GM21529 (cell line): ENCODE results near the gene CUTA.
A peak's percentile ranks its signal among the peaks of the same experiment; 100 is the strongest.

ENCODE experiments used
- ATAC-seq: cut with Tn5 transposase; IDR thresholded peaks from one replicate; pipeline ENCODE4 v1.9.1; 2021; ENCODE audit not compliant: unreplicated experiment

Gene CUTA

DNA sequence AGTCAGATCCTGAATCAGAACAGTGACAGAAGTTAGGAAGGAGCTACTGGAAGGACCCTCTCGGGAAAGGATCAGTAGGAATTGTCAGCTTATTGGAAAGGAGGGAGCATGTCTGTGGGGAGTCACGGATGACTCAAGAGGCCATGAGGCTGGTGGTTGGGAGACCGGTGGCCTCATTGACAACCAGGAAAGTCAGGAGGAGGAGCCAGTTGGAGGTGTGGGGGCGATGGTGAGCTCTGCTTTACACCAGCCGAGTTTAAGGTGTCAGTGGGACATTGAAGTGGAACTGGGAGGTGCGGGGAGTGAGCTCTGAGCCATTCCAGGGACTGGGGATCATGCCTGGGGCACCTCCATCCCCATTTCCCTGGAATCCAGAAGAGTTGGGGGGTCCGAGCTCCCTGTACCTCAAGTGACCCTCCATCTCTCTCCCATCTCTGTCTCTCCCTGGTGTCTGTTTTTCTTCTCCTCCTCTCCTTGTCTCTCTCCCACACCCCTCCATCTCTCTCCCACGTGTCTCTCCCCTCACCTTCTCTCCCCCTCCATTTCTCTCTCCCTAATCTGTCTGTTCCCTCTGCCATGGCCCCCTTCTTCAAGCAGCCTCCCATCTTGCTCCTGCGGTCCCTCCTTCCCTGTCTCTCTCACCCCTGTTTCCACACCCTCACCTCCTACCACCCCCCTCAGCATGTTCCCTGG, 22.2 kb upstream of the CUTA start:
- ATAC-seq = no peak

DNA sequence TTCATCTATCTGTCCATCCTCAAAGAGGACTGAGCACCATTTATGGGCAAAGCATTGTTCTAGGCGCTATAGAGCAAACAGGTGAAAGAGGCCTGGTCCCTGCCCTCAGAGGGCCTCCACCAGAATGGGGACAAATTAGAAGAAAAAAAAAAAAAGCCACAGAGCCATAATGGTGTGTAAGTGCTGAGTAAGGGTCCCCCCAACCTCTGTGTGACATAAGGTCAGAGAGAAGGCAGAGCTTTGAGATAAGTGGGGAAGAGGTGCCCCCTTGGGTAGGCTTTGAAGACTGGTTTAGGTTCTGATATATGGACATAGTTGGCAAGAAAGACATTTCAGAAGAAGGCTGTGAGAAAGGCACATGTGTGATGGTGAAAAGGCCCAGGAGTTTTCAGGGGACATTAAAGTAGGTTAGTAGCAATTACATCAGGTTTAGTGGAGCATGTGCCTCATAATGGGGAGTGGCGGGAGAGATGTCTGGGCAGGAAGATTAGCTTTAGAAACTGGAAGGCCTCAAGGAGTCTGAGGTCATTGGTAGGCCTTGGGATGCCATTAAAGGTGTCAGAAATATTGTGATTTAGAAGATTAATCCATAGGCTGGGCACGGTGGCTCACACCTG, 21.2 kb upstream of the CUTA start:
- no peak for ATAC-seq

DNA sequence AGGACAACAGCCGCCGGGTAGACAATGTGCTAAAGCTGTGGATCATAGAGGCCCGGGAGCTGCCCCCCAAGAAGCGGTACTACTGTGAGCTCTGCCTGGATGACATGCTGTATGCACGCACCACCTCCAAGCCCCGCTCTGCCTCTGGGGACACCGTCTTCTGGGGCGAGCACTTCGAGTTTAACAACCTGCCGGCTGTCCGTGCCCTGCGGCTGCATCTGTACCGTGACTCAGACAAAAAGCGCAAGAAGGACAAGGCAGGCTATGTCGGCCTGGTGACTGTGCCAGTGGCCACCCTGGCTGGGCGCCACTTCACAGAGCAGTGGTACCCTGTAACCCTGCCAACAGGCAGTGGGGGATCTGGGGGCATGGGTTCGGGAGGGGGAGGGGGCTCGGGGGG, 19.8 kb upstream of the CUTA start:
- ATAC-seq = no peak

GRCh38 chr6:33434961-33435360, 17.1 kb upstream of the CUTA start:
- no peak for ATAC-seq

DNA sequence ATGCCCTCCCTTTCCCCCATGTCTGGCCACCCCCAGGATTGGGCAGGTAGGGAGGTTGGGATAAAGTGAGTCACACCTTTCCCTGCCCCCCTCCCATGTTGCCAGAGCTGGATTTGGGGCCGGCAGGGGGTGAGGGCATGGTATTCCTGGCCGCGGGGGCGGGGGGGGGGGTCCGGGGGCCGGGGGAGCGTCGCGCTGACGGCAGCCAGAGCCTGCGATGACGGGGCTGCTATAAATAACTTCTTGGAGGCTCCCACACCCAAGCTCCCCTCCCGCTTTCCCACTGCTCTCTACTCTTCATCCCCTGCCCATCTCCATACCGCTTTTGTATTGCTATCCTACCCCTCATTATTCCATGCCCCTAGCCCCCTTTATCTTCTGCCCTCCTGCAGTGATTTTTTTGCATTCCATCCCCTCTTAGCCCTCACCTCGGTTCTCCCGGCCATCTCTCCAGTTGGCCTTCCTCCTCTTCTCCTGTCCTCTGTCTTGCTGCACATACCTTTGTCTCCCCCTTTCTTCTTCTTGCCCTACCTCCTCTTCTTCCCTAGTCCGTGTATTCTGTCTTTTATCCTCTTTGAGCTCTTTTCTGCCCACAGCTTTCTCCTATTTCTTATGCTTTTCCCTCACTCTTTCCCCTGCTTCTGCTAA, 15.8 kb upstream of the CUTA start:
- ATAC-seq = no peak

DNA sequence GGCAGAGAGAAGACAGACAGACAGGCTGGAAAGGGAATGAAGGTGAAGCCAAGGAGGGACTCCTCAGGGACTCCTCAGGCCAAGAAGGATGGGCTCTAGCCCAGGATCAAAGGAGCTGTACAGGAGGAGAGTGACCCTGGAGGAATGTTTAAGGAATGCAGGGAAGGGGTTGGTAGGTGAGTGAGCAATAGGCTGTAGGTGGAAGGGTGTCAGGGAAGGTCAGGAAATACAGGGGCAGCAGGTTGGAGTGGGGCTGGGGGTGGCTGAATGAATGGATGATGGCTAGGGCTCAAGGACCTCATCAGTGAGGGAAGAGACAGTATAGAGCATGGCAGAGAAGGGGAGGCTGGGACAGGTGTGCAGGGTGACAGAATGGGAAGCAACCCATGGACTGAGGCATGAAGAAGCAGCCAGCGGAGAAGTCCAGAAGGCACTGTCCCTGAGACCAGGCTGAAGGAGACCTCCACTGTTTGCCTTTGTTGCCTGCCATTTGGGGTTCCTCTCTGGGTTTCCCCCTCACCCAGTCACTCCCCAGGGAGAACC, 15.2 kb upstream of the CUTA start:
- no peak for ATAC-seq

GRCh38 chr6:33432546-33432945, 14.6 kb upstream of the CUTA start:
- no peak for ATAC-seq

- no peak for ATAC-seq
Measured at GRCh38 chr6:33431880-33432541, 14.1 kb upstream of the CUTA start.

DNA sequence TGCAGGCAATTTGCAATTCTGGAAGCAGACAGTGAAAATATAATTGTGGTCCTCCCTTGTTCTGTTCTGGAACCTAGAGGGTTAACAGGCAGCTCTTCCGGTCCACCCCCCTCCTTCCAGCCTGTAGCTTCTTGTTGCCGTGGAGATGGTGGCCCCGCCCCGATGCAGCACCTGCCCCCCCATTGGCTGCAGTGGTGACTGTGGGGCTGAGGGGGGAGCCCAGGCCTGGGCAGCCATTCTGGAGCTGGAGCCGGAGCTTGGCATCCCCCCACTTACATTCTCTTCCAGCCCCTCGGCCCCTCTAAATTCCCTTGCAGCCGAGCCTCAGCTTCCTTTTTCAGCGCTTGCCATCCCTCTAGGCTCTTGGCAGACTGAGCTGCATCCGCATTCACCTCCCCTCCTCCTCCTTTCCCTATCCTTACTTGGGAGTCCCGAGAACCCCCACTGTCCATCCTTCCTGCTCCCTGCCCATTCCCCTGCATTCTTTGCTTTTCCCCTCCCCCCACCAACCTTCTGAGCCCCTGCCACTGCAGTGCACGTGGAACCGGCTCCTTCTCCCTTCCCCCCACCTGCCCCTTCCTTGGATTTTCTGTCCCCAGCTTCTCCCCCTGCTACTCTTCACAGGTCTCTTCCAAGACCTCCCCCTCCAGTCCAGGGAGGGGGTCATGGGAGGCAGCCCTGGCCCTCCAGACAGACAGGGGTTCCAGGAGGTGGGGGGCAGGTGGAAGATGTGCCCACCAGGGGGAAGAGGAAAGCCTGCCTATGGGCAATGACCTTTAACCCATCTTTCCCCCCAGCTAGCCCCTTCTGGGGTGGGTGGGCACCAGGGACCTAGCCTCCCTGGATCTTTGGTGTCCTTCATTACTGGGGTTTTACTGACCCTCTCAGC, 13.3 kb upstream of the CUTA start:
- no peak for ATAC-seq

DNA sequence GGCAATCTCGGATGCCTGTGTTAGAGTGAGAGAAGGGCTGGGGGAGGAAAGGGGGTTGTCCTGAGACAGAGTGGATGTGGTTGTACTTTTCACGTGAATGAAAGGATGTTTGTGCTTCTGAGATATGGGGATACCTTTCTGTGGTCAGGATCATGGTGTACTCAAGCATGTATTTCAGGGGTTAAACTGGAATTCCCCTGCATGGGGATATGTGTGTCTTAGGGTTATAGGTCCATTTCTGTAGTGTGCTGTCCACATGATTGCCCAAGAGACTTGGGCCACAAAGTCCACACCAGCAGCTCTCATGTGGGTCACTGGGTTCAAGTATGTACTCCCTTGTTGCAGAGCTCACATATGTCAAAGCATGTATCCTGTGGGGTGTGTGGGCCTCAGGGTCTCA, 12.4 kb upstream of the CUTA start:
- ATAC-seq = no peak

- ATAC-seq = no peak
Measured at GRCh38 chr6:33429750-33430052, 11.8 kb upstream of the CUTA start.

- no peak for ATAC-seq
Measured at GRCh38 chr6:33428966-33429749, 11.3 kb upstream of the CUTA start.

DNA sequence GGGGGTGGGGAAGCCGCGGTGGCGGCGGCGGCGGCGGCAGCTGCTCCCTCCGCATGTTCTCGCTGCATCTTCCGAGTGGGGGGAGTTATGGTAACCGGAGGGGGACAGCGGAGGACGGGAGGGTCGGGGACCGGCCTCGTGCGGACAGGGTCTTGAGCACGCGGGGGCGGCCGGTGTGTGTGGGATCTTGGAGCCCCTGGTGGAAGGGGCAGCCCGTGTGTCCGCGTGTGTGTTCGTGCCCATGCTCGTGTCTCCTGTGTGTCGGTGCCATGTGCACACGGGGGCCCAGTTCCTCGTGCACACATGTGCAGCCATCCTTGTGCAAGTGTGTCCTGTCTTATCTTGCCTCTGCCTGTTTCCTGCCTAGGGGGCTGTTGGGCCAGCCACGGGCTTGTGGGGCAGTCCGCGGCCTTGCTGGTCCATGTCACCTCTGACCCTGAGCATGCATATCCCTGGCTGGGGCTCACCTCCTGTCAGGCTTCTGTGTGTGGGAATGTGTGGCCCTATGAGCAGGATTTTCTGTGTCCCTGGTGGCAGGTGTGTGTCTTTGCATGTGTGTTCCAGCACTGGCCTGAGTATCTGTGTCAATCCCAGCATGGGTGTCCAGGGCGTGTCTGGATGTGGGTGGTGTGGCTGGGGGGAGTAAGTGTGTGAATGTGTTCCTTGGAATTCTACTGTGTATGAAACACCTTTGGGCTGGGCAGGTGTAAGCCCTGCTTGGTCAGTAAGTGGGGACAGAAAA, 10.5 kb upstream of the CUTA start:
- no peak for ATAC-seq

GRCh38 chr6:33427585-33428223, 9.8 kb upstream of the CUTA start:
- ATAC-seq = no peak

DNA sequence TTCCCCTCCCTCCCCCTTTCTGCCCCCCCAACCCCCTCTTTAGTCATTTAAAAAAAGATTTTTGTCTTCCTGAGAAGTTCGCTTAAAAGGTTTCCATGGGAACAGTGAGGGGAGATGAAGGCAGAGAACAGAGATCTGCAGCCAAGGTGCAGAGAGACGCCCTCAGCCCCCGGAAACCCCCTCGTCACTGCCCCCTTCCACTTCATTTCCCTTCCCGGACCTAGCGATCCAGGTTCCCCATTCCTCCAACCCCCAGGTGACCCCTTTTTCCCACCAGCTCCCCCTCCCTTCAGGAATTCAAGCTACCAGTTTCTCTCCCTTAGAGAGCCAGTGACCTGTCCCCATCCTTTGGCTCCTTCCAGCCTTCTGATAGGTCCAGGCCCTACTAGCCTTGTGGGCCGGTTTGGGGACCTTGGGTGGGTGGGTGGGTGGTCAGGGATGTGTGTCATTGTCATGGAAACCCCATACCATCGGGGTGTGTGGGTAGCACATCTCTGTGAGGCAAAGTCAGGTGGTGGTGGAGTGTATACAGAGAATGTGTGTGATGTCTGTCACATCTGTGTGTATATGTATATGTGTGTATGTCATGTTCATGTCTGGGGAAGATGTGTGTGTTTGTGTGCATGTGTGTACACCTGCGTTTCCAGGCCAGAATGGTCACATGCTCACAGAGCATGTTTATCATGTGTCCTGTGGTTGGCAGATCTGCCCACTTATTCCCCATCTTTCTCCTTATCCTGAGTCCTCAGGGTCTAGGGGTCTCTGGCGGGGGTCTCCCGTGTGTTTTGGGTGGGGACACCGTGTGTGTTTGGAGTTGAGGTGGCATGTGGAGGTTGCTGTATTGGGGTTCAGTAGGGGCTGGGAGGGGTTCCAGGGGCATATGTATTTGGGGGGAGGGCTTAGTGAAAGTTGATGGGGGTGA, 8.9 kb upstream of the CUTA start:
- no peak for ATAC-seq

DNA sequence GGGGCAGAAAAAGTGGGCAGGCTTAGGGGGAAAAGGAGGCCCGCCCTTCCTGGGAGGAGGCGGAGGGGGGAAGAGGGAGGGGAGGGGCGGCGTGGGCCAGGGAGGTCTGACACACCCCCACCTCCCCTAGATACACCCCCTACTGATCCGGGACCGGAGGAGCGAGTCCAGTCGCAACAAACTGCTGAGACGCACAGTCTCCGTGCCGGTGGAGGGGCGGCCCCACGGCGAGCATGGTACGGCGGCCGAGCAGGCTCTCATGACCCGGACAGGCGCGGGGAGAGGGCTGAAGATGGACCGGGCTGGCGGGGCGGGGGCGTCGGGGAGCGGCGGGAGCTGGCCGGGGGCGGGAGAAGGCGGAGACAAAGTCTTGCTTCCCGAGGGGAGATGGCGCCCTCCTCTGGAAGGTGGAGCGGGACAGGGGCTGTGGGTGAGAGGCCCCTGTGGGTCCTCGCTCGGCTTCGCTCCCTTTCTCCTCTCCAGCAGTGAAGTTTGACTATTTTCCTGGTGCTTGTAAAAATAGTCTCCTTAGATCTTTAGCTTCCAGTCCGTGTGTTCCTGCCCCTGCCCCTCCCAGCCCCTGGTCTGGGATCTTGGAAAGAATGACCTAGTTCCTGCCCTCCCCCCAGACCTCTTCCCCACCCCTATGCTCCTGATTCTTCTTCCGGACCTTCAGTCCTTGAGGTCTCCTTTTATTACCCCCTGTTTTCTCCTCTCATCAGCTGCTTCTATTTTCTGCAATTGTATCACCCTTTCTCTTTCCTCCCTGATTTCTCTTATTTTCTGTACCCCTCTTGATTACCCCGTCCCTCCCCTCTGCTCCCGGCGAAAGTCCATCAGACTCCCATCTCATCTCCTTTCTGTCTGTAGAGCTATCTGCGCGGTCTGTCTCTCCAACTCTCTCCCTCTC, 8.0 kb upstream of the CUTA start:
- ATAC-seq = peak; percentile 37
